Heart left ventricle (tissue), 16 donors: ENCODE results near the gene PPM1M. TPM values are rescaled to one million over a fixed set of nuclear protein-coding genes. Genes with fewer than 3 reads are reported as not detected.
"Not testable (repeated sequence)": the region's sequence is repeated elsewhere in the genome, so short reads cannot be mapped to it uniquely, and the experiment has no call there.

ENCODE experiments used
- ATAC-seq, 4 donors: fragments of 200-7000 bp; cut with Tn5 transposase; one replicate each; pipeline ENCODE4 v1.9.1; 2020 to 2022; ENCODE audit warnings: moderate library complexity in 4 of 4, mild to moderate bottlenecking in 3 of 4, moderate number of reproducible peaks in 1 of 4
- DNase-seq, 5 donors: peaks; one replicate each; pipeline ENCODE4 v3.0.0-alpha.2; 2020
- H3K27ac ChIP-seq, 12 donors: fragments of 200-600 bp; sonication (generic) in 4 of 12; one replicate each; pipeline versions ENCODE4 v1.5.0 to v1.8.0; 2016 to 2022; ENCODE audit warnings: mild to moderate bottlenecking in 2 of 12
- H3K27me3 ChIP-seq, 9 donors: fragments of 200-600 bp; sonication (generic) in 2 of 9; one replicate each; pipeline versions ENCODE4 v1.5.1 to v1.8.0; 2016 to 2022; ENCODE audit warnings: mild to moderate bottlenecking in 3 of 9
- H3K36me3 ChIP-seq, 9 donors: fragments of 200-600 bp; sonication (generic) in 2 of 9; one replicate each; pipeline versions ENCODE4 v1.5.0 to v1.8.0; 2018 to 2022; ENCODE audit warnings: mild to moderate bottlenecking in 2 of 9
- H3K4me1 ChIP-seq, 12 donors: fragments of 200-600 bp; sonication (generic) in 4 of 12; one replicate each; pipeline versions ENCODE4 v1.5.0 to v1.8.0; 2016 to 2022; ENCODE audit warnings: mild to moderate bottlenecking in 3 of 12
- H3K4me3 ChIP-seq, 12 donors: fragments of 200-600 bp; sonication (generic) in 4 of 12; one replicate each; pipeline versions ENCODE4 v1.5.0 to v1.8.0; 2017 to 2022; ENCODE audit warnings: mild to moderate bottlenecking in 9 of 12, moderate library complexity in 4 of 12
- H3K9me3 ChIP-seq, 12 donors: fragments of 200-600 bp; sonication (generic) in 4 of 12; one replicate each; pipeline versions ENCODE4 v1.5.0 to v1.8.0; 2016 to 2022; ENCODE audit warnings: mild to moderate bottlenecking in 1 of 12
- POLR2A ChIP-seq, 2 donors: fragments of 450-650 bp; IDR thresholded peaks; one replicate each; pipeline ENCODE4 v1.6.1; 2017; ENCODE audit warnings: antibody characterized with exemption in 2 of 2, mild to moderate bottlenecking in 2 of 2, moderate library complexity in 2 of 2
- WGBS, 4 donors: extraction: QIAGEN DNeasy Blood & Tissue Kit in 2 of 4; methylation state at CpG; one replicate each; pipeline versions ENCODE4 v1.1.5 to v1.1.7; 2013 to 2018; 5-methylcytosine and 5-hydroxymethylcytosine counted together
- intact Hi-C, 10 donors: fragments of 100-400 bp; cut with DNase I; formaldehyde crosslinking; loops; one replicate each; pipeline versions ENCODE4 v1.11.1 to v1.14.2; 2022
- polyA plus RNA-seq, 2 donors: library from polyadenylated mRNA; stranded (reverse); fragments of 200-250 nt; gene quantifications; one replicate each; pipeline ENCODE4 v1.2.3, GENCODE V29; 2013
- total RNA-seq, 9 donors: library from RNA; depleted of rRNA in 2 of 9; stranded (reverse); fragments of >200 nt in 2 of 9; fragmentation: NEBNext Ultra II Directional in 3 of 9; extraction: Animal tissue kit (Norgen Biotek cat#: 25700) in 3 of 9; gene quantifications; one replicate each; pipeline versions ENCODE4 v1.1.0 to v1.2.4, GENCODE V29; 2016 to 2023
- TF ChIP-seq, protein P1 (sequence below), 12 donors: fragments of 200-600 bp; sonication (generic) in 4 of 12; IDR thresholded peaks; one replicate each; pipeline versions ENCODE4 v1.5.0 to v1.8.0; 2018 to 2022; ENCODE audit warnings: antibody characterized with exemption in 12 of 12, mild to moderate bottlenecking in 5 of 12
- donor health status: ischemic (EF 13 %, LVEDD 7.1; RV severe dilation, severe dysfunction).
- donor health status: healthy with polysubstance abuse.
- donor health status: DM: no; HTN: yes; CAD: no.
- donor health status: DM: no; HTN: no; CAD: no.
- donor health status: ischemic (EF 25% LVEDD 6.9; RV normal size, moderate dysfunction).
- donor health status: ischemic (EF 25% LVEDD 5.7; RV mildly dilated, moderate dysfunction).
- donor health status: healthy.
- donor health status: DM: yes; HTN: yes; CAD: no.
- donor health status: ischemic (EF 35%, LVEDD 5.7; RV mildly dilated, moderate dysfunction).
- donor health status: nonischemic (EF 11% LVEDD 7.7; RV severe dilation, severe dysfunction).
- donor health status: DM: yes; HTN: yes; CAD: no.
- donor health status: PGD.
- donor health status: ischemic (EF 29% LVEDD 5.4; RV normal size, mild dysfunction).
- donor health status: nonischemic (EF 23%, LVEDD 6.1; RV moderate dilation, normal function).

The PPM1M gene
- total and polyA plus RNA-seq, 11 donors, result 5.6 to 30.2 (median 7.3) TPM

DNA sequence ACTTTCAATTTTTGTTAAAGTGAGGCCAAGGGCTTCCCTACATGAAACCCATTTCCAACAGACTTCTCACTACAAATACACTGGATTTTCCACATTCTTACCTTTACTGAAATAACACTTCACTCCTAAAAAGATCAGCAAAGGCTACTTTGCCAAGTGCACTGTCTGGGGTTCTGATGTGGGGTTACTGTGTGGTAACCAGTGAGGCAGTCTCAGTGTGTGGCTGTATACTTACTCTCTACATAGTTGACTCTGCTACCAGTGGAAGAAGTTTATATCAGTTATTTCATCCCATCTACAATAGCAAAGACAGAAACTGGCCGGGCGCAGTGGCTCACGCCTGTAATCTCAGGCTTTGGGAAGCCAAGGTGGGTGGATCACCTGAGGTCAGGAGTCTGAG lies 27.3 kb downstream of the PPM1M start:
- Histone ChIP-seq H3K4me3 (peak overlapping the region in 1 of 12 donors; percentile 1), H3K27me3 (no peaks in the 10 kb centered on the region), H3K4me1 (peaks cover 3 to 94% (median 82%) of the 10 kb centered on the region in 12 donors), H3K9me3 (no peaks in the 10 kb centered on the region), H3K36me3 (peaks cover 0 to 75% (median 48%) of the 10 kb centered on the region in 9 donors), H3K27ac (peak overlapping the region in 2 of 12 donors; percentile 15 to 94)
- DNase-seq, result no peak
- ATAC-seq, result no peak
- intact Hi-C loops, result loop anchor here in 2 of 10 donors (5.0 kb wide), 2 partner anchors 36 to 276 kb away; partner anchors contain the start of genes RPL29 (in 1 of the 2) and TWF2 (in 1 of the 2)
- 56 to 94% (median 85%) methylated on average over 3 of the region's 3 CpGs for WGBS, 4 donors
- TF ChIP-seq, protein P1, sequence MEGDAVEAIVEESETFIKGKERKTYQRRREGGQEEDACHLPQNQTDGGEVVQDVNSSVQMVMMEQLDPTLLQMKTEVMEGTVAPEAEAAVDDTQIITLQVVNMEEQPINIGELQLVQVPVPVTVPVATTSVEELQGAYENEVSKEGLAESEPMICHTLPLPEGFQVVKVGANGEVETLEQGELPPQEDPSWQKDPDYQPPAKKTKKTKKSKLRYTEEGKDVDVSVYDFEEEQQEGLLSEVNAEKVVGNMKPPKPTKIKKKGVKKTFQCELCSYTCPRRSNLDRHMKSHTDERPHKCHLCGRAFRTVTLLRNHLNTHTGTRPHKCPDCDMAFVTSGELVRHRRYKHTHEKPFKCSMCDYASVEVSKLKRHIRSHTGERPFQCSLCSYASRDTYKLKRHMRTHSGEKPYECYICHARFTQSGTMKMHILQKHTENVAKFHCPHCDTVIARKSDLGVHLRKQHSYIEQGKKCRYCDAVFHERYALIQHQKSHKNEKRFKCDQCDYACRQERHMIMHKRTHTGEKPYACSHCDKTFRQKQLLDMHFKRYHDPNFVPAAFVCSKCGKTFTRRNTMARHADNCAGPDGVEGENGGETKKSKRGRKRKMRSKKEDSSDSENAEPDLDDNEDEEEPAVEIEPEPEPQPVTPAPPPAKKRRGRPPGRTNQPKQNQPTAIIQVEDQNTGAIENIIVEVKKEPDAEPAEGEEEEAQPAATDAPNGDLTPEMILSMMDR (IDR thresholded peaks at IDR 0.05), result no peak
- no peak for TF ChIP-seq POLR2A (IDR thresholded peaks at IDR 0.05)

DNA sequence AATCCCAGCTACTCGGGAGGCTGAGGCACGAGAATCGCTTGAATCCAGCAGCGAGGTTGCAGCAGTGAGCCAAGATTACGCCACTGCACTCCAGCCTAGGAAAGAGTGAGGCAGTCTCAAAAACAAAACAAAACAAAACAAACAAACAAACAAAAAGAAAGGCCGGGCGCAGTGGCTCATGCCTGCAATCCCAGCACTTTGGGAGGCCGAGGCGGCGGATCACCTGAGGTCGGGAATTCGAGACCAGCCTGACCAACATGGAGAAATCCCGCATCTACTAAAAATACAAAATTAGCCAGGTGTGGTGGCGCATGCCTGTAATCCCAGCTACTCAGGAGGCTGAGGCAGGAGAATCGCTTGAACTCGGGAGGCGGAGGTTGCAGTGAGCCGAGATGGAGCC lies 29.2 kb downstream of the PPM1M start:
- Histone ChIP-seq H3K4me3 (peak overlapping the region in 2 of 12 donors; percentile 84 to 99), H3K4me1 (peaks cover 1 to 85% (median 79%) of the 10 kb centered on the region in 12 donors), H3K27ac (peak overlapping the region in 3 of 12 donors; percentile 97 to 99 (median 99)), H3K36me3 (peaks cover 0 to 55% (median 29%) of the 10 kb centered on the region in 9 donors)
- H3K9me3 ChIP-seq, DNase-seq, H3K27me3 ChIP-seq, ATAC-seq: not testable (repeated sequence)
- 91 to 93% (median 93%) methylated on average over 18 of the region's 18 CpGs for WGBS, 4 donors
- intact Hi-C loops, result loop anchor here in 7 of 10 donors (5.0 kb wide), 2 partner anchors 37 to 277 kb away; partner anchors contain the start of genes TWF2 (in 6 of the 7) and RPL29 (in 1 of the 7)

DNA sequence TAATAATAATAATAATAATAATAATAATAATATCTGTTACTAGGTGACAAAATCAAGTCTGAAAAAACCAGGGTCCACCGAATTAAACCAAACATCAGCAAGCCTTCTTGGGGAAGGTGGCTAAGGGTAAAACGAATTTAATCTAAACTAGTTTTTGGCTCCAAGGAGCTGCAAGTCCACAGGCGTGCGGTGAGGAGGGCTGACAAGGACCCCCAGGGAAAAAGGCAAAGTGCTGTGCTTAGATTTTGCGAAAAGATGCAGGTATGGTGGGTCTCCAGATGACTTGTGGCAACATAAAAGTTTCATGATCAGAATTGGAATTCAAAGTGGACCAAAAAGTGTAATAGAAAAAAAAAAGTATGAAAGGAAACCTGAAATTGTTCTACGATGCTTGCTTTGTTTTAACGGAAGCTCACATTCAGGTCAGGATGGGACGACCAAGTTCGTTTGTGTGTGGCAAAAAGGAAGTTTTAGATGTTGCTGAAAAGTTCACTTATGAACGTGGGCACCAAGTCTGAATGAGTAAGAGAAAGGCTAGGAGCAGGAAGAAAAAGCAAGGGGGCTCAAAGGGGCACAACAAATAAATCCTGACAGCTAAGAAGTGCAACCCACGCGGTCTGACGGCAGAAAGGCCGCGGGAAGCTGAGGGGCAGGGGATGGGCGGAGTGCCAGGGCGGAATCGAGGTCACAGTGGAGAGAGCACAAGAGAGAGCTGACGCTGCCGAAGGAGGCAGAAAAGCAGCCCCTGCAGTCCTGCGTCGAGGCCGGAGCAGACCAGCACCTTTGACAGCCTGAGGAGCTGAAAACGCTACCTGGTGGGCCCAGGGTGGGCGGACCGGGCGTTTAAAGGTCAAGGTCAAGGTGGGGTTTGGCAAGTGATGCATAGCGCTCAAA lies 31.8 kb downstream of the PPM1M start:
- TF ChIP-seq, protein P1 (IDR thresholded peaks at IDR 0.05), result no peak
- TF ChIP-seq POLR2A (IDR thresholded peaks at IDR 0.05), result peak; percentile 8 to 40
- peak overlapping the region; percentile 73 to 99 (median 82) for H3K4me3 ChIP-seq
- peak; percentile 85 to 90 (median 88) for DNase-seq
- H3K4me1 ChIP-seq, result peaks cover 0 to 80% (median 66%) of the 10 kb centered on the region in 12 donors
- H3K27me3 ChIP-seq, result no peaks in the 10 kb centered on the region
- no peaks in the 10 kb centered on the region for H3K9me3 ChIP-seq
- peaks cover 0 to 37% (median 21%) of the 10 kb centered on the region in 9 donors for H3K36me3 ChIP-seq
- ATAC-seq, result peak; percentile 28 to 60 (median 45)
- WGBS, 4 donors, result 1% methylated on average over 28 of the region's 28 CpGs
- intact Hi-C loops, result loop anchor here in 5 of 10 donors (5.0 kb wide), 1 partner anchor 40 kb away; the partner anchor contains the start of gene TWF2 (in 5 of the 5)
- peak overlapping the region; percentile 94 to 99 (median 98) for H3K27ac ChIP-seq

DNA sequence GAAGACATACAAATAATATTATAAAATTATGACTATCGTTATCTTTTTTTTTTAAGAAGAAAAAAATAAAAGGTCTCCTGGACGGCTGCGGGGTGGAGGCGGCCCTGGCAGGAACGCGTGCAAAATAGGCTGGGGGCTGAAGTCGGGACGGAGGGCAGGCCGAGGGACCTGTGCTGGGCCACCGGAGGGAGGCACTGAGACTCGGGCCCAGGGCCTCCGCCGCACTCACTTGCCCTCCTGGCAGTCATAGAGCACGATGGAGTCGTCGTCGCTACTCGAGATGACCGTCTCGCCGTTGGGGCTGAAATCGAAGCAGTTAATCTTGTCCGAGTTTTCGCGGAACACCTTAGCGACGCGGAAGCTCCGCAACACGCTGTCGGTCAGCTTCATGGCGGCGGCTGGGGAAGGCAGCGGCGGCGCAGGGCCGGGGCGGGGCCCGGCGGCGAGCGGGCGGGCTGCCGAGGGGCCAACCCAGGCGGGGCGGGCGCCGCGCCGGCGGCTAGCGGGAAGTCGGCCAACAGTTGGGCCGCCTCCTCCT lies 32.5 kb downstream of the PPM1M start:
- peak; percentile 41 to 85 (median 73) for ATAC-seq
- peak in 1 of 5 donors; percentile 75 for DNase-seq
- TF ChIP-seq, protein P1 (IDR thresholded peaks at IDR 0.05), result peak in 11 of 12 donors; percentile 16 to 50 (median 38)
- TF ChIP-seq POLR2A (IDR thresholded peaks at IDR 0.05), result no peak
- 0 to 1% (median 1%) methylated on average over 22 to 54 of the region's 54 CpGs for WGBS, 4 donors
- Histone ChIP-seq H3K36me3 (peaks cover 0 to 37% (median 15%) of the 10 kb centered on the region in 9 donors), H3K4me3 (peak overlapping the region; percentile 73 to 99 (median 82)), H3K9me3 (no peaks in the 10 kb centered on the region), H3K27me3 (no peaks in the 10 kb centered on the region), H3K4me1 (peaks cover 0 to 80% (median 59%) of the 10 kb centered on the region in 12 donors), H3K27ac (peak overlapping the region; percentile 94 to 99 (median 98))
- intact Hi-C loops, result loop anchor here in 8 of 10 donors (2.0 to 5.0 kb wide), 2 partner anchors 39 to 41 kb away; partner anchors contain the start of gene TWF2 (in 8 of the 8)
